ENCODE data around the gene HMOX2.

HMOX2 gene

GRCh38 chr16:4507588-4508345 lies 31.6 kb downstream of the HMOX2 start:
- H3K4me3 ChIP-seq (replicated peaks; ENCODE audit: low read depth, low read length): no peak overlapping the region
- TF ChIP-seq, protein P1, sequence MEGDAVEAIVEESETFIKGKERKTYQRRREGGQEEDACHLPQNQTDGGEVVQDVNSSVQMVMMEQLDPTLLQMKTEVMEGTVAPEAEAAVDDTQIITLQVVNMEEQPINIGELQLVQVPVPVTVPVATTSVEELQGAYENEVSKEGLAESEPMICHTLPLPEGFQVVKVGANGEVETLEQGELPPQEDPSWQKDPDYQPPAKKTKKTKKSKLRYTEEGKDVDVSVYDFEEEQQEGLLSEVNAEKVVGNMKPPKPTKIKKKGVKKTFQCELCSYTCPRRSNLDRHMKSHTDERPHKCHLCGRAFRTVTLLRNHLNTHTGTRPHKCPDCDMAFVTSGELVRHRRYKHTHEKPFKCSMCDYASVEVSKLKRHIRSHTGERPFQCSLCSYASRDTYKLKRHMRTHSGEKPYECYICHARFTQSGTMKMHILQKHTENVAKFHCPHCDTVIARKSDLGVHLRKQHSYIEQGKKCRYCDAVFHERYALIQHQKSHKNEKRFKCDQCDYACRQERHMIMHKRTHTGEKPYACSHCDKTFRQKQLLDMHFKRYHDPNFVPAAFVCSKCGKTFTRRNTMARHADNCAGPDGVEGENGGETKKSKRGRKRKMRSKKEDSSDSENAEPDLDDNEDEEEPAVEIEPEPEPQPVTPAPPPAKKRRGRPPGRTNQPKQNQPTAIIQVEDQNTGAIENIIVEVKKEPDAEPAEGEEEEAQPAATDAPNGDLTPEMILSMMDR (IDR thresholded peaks at IDR 0.05; ENCODE audit: low read length, missing control alignments): no peak
- no peak for DNase-seq (ENCODE audit: low read depth)

DNA sequence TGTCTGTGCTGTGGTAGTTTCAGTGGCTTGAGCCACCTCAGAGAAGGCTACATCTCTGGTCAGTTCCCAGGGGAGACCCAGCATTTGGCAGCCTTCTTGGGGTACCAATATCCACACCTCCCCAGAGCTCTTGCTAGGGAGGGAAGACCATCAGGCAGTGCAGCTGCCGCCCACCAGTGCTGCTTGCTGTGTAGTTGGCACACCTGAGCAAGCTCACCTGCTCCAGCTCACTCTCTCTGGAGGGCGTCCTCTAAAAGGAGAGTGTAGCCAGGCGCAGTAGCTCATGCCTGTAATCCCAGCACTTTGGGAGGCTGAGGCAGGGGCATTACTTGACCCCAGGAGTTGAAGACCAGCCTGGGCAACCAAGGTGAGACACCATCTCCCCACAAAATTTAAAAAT lies 32.6 kb downstream of the HMOX2 start:
- DNase-seq (ENCODE audit: low read depth): no peak
- TF ChIP-seq, protein P1 (IDR thresholded peaks at IDR 0.05; ENCODE audit: low read length, missing control alignments): no peak
- no peak overlapping the region for H3K4me3 ChIP-seq (replicated peaks; ENCODE audit: low read depth, low read length)

GRCh38 chr16:4509420-4509819 lies 33.2 kb downstream of the HMOX2 start:
- TF ChIP-seq, protein P1 (IDR thresholded peaks at IDR 0.05; ENCODE audit: low read length, missing control alignments): no peak
- H3K4me3 ChIP-seq (replicated peaks; ENCODE audit: low read depth, low read length): no peak overlapping the region
- DNase-seq (ENCODE audit: low read depth): no peak

DNA sequence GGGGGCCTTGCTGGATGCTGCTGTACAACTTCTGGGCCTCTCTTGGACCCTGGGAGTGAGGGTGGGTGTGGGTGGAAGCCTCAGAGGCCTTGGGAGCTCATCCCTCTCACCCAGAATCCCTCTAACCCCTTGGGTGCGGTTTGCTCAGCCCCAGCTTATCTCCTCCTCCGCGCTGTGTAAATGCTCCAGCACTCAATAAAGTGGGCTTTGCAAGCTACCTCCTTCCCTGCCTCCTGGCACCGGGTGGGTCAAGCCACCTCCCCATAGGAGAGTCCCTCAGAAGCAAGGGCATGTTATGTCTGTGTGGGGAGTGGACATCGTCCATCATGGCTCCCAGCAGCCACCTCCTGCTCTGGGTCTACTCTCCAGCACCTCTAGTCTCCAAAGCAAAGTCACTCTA lies 33.9 kb downstream of the HMOX2 start:
- no peak overlapping the region for H3K4me3 ChIP-seq (replicated peaks; ENCODE audit: low read depth, low read length)
- DNase-seq (ENCODE audit: low read depth): no peak
- TF ChIP-seq, protein P1 (IDR thresholded peaks at IDR 0.05; ENCODE audit: low read length, missing control alignments): no peak

DNA sequence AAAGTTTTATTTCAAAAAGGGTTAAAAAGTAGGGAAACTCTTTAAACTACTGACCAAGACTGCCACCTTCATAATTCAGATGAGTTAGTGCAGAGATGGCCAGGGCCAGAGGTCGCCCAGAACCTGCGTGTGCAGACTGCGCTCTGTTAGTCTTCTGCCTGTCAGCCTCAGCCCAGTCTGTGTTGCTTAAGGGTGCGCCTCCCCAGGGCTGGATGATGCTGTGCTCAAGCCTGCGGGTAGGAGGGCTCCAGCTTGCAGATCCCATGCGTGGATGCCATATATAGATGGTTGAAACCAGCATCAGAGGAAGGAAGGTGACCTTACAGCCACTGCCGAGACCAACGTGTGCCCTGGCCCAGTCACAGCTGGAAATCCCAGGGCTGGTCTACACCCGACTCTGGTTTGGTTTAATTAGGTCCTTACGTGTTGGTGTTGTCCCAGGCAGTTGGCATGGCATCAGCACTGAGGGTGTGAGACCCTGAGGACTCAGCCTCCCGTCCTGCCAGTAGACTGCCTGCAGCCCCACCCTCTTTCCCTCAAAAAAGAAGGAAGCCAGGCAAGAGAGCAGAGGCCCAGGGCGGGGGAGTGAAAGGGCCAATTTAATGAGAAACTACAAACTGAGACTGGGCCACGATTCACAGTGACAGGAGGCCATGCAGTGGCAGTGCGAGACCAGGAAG lies 34.7 kb downstream of the HMOX2 start:
- no peak for DNase-seq (ENCODE audit: low read depth)
- H3K4me3 ChIP-seq (replicated peaks; ENCODE audit: low read depth, low read length): no peak overlapping the region
- TF ChIP-seq, protein P1 (IDR thresholded peaks at IDR 0.05; ENCODE audit: low read length, missing control alignments): no peak

- TF ChIP-seq, protein P1 (IDR thresholded peaks at IDR 0.05; ENCODE audit: low read length, missing control alignments): peak; percentile 64
- DNase-seq (ENCODE audit: low read depth): peak; percentile 54
Observed at GRCh38 chr16:4511441-4512082, 35.4 kb downstream of the HMOX2 start.

More at GRCh38 chr16:4511441-4512082, 35.4 kb downstream of the HMOX2 start:
- H3K4me3 ChIP-seq (replicated peaks; ENCODE audit: low read depth, low read length): no peak overlapping the region

Data from fibroblast of pulmonary artery (primary cell).